HCT116 (cell line): ENCODE data around the gene MRPL16. TPM values are rescaled to one million over a fixed set of nuclear protein-coding genes. Genes with fewer than 3 reads are reported as not detected.

ENCODE experiments used
- ATAC-seq: fragments of 200-7000 bp; cut with Tn5 transposase; 2 replicates; pipeline ENCODE4 v1.9.1; 2020; ENCODE audit warnings: mild to moderate bottlenecking, moderate library complexity
- BruUV-seq: library from RNA; stranded (reverse); fragments of 400-500 nt; replicated peaks from 2 replicates; lab custom pipeline; 2021; lab: Mats Ljungman, UMichigan
- CTCF ChIA-PET: fragments of 300-600 bp; sonication (Branson Sonifier 250); formaldehyde crosslinking; loops from one replicate; lab custom pipeline; 2021; ENCODE audit warnings: antibody characterized with exemption; lab: Charles Lee
- POLR2A ChIA-PET: fragments of 300-600, 350-600 bp; sonication (Branson Sonifier 250); formaldehyde crosslinking; loops from one replicate; lab custom pipeline; 2021; ENCODE audit warnings: antibody characterized with exemption; lab: Charles Lee
- RAD21 ChIA-PET, 2 experiments: fragments of 300-600 bp; sonication (Branson Sonifier 250); formaldehyde crosslinking; loops; one replicate each; lab custom pipeline; 2023; ENCODE audit warnings: low total read pairs in 2 of 2; ENCODE audit not compliant: uncharacterized antibody in 2 of 2, unreplicated experiment in 2 of 2, low non-redundant PET in 1 of 2; lab: Charles Lee
- DNase-seq: peaks from one replicate; pipeline ENCODE4 v3.0.0-alpha.2; 2010; ENCODE audit warnings: low read depth, low spot score
- H2AFZ ChIP-seq: fragments of 200-600 bp; shearing (Covaris generic), sonication (generic); 2 replicates; pipeline ENCODE4 v1.6.1; 2017; ENCODE audit warnings: low read depth, mixed run types, mixed read lengths, antibody characterized with exemption, low read length; ENCODE audit not compliant: poor library complexity, severe bottlenecking
- H3K27ac ChIP-seq: 2 replicates; pipeline ENCODE4 v1.5.1; 2012; ENCODE audit warnings: low read depth, low read length
- H3K27me3 ChIP-seq: fragments of 200-600 bp; sonication (generic); 2 replicates; pipeline ENCODE4 v1.6.1; 2016; ENCODE audit warnings: mixed run types, low read length, mixed read lengths; ENCODE audit not compliant: insufficient read depth
- H3K36me3 ChIP-seq, 2 experiments: fragments of 200-500 bp in 1 of 2; fragments of 200-600 bp in 1 of 2; sonication (Bioruptor generic) in 1 of 2; sonication (generic) in 1 of 2; 2 replicates each; pipeline versions ENCODE4 v1.5.1 to v1.6.1; 2014 to 2016; ENCODE audit warnings: low read length in 2 of 2, inconsistent platforms in 1 of 2, mixed read lengths in 1 of 2, mixed run types in 1 of 2; ENCODE audit not compliant: insufficient read depth in 2 of 2, control insufficient read depth in 1 of 2
- H3K4me1 ChIP-seq, 2 experiments: fragments of 200-600 bp in 1 of 2; sonication (generic) in 1 of 2; 2 replicates each; pipeline versions ENCODE4 v1.5.1 to v1.6.1; 2012 to 2017; ENCODE audit warnings: low read length in 2 of 2, inconsistent platforms in 1 of 2, mild to moderate bottlenecking in 1 of 2, mixed read lengths in 1 of 2, mixed run types in 1 of 2, moderate library complexity in 1 of 2; ENCODE audit not compliant: insufficient read depth in 2 of 2, control insufficient read depth in 1 of 2
- H3K4me2 ChIP-seq: fragments of 200-600 bp; sonication (generic); 2 replicates; pipeline ENCODE4 v1.6.1; 2017; ENCODE audit warnings: mixed run types, low read length, mixed read lengths
- H3K4me3 ChIP-seq, 2 experiments: fragments of 200-600 bp in 1 of 2; sonication (generic) in 1 of 2; replicated peaks in 1 of 2; 2 replicates each; pipeline ENCODE4 v1.5.1; 2011 to 2016; ENCODE audit warnings: low read length in 2 of 2, control low read depth in 1 of 2, low read depth in 1 of 2, mild to moderate bottlenecking in 1 of 2, mixed read lengths in 1 of 2, mixed run types in 1 of 2
- H3K79me2 ChIP-seq: fragments of 200-600 bp; sonication (generic); 2 replicates; pipeline ENCODE4 v1.6.1; 2017; ENCODE audit warnings: mild to moderate bottlenecking, mixed run types, low read length, moderate library complexity, mixed read lengths; ENCODE audit not compliant: insufficient read depth
- H3K9ac ChIP-seq: fragments of 200-600 bp; sonication (generic); 2 replicates; pipeline ENCODE4 v1.6.1; 2016; ENCODE audit warnings: low read length, mixed read lengths
- H3K9me2 ChIP-seq: fragments of 200-600 bp; sonication (generic), shearing (Covaris generic); 2 replicates; pipeline ENCODE4 v1.6.1; 2017; ENCODE audit warnings: mixed run types, mild to moderate bottlenecking, moderate library complexity; ENCODE audit not compliant: insufficient read depth
- H3K9me3 ChIP-seq, 2 experiments: fragments of 200-500 bp in 1 of 2; fragments of 200-600 bp in 1 of 2; sonication (Bioruptor generic) in 1 of 2; sonication (generic) in 1 of 2; 2 replicates each; pipeline ENCODE4 v1.6.1; 2014 to 2017; ENCODE audit warnings: low read length in 2 of 2, mixed read lengths in 2 of 2, inconsistent platforms in 1 of 2, low read depth in 1 of 2, mild to moderate bottlenecking in 1 of 2, mixed run types in 1 of 2, moderate library complexity in 1 of 2; ENCODE audit not compliant: control insufficient read depth in 1 of 2, insufficient read depth in 1 of 2
- H4K20me1 ChIP-seq: fragments of 200-600 bp; sonication (generic), shearing (Covaris generic); 2 replicates; pipeline ENCODE4 v1.6.1; 2017; ENCODE audit warnings: mixed run types, mild to moderate bottlenecking, moderate library complexity; ENCODE audit not compliant: insufficient read depth
- ATF3 ChIP-seq: IDR thresholded peaks from 2 replicates; pipeline ENCODE4 v1.6.1; 2012
- CTCF ChIP-seq, 3 experiments: fragments of 200-600 bp in 1 of 3; sonication (generic) in 1 of 3; IDR thresholded peaks in 2 of 3; conservative IDR thresholded peaks in 1 of 3; 2 replicates each; pipeline ENCODE4 v1.5.1; 2012 to 2017; ENCODE audit warnings: low read depth in 2 of 3, low read length in 2 of 3, antibody characterized with exemption in 1 of 3, borderline replicate concordance in 1 of 3, control low read depth in 1 of 3, mild to moderate bottlenecking in 1 of 3, mixed read lengths in 1 of 3, mixed run types in 1 of 3, moderate library complexity in 1 of 3; ENCODE audit not compliant: insufficient read depth in 1 of 3
- EGR1 ChIP-seq: IDR thresholded peaks from 2 replicates; pipeline ENCODE4 v1.6.1; 2012; ENCODE audit warnings: low read depth
- ELF1 ChIP-seq: IDR thresholded peaks from 2 replicates; pipeline ENCODE4 v1.6.1; 2012; ENCODE audit warnings: low read depth, borderline replicate concordance
- EZH2 ChIP-seq: fragments of 200-600 bp; sonication (generic); IDR thresholded peaks from 2 replicates; pipeline ENCODE4 v1.6.1; 2017; ENCODE audit warnings: antibody characterized with exemption, mixed run types
- FOSL1 ChIP-seq: IDR thresholded peaks from 2 replicates; pipeline ENCODE4 v1.6.1; 2012; ENCODE audit warnings: low read depth
- JUND ChIP-seq: IDR thresholded peaks from 2 replicates; pipeline ENCODE4 v1.6.1; 2012
- MAX ChIP-seq: IDR thresholded peaks from 2 replicates; pipeline ENCODE4 v1.6.1; 2012
- POLR2A ChIP-seq: IDR thresholded peaks from 2 replicates; pipeline ENCODE4 v1.7.0; 2011; ENCODE audit warnings: borderline replicate concordance; ENCODE audit not compliant: insufficient read depth, insufficient read length; ENCODE audit errors: extremely low read depth
- POLR2AphosphoS5 ChIP-seq: IDR thresholded peaks from 2 replicates; pipeline ENCODE4 v1.6.1; 2011; ENCODE audit warnings: mild to moderate bottlenecking, low read depth, low read length, moderate library complexity
- RAD21 ChIP-seq: IDR thresholded peaks from 2 replicates; pipeline ENCODE4 v1.6.1; 2012; ENCODE audit warnings: low read depth, mild to moderate bottlenecking
- SP1 ChIP-seq: IDR thresholded peaks from 2 replicates; pipeline ENCODE4 v1.6.1; 2012; ENCODE audit warnings: low read depth
- SRF ChIP-seq: IDR thresholded peaks from 2 replicates; pipeline ENCODE4 v1.6.1; 2012; ENCODE audit warnings: low read depth
- TCF7L2 ChIP-seq: IDR thresholded peaks from 2 replicates; pipeline ENCODE4 v1.7.0; 2011; ENCODE audit warnings: borderline replicate concordance, inconsistent platforms; ENCODE audit not compliant: insufficient read depth, insufficient read length; ENCODE audit errors: extremely low read depth
- YY1 ChIP-seq: IDR thresholded peaks from 2 replicates; pipeline ENCODE4 v1.6.1; 2011; ENCODE audit warnings: low read length, low read depth, moderate library complexity, mild to moderate bottlenecking; ENCODE audit not compliant: insufficient replicate concordance; ENCODE audit errors: extremely low read depth
- ZBTB33 ChIP-seq: IDR thresholded peaks from 2 replicates; pipeline ENCODE4 v1.6.1; 2011; ENCODE audit warnings: mild to moderate bottlenecking, low read length, moderate library complexity; ENCODE audit not compliant: insufficient replicate concordance; ENCODE audit errors: extremely low read depth
- ZNF274 ChIP-seq: fragments of 200-500 bp; sonication (Bioruptor generic); IDR thresholded peaks from 2 replicates; pipeline ENCODE4 v1.6.1; 2014; ENCODE audit warnings: mild to moderate bottlenecking, low read depth, low read length, inconsistent platforms
- intact Hi-C: fragments of 100-400 bp; cut with micrococcal nuclease; formaldehyde crosslinking; loops from 2 replicates; pipeline ENCODE4 v1.10.0; 2022
- total RNA-seq: library from RNA; stranded (reverse); gene quantifications from one replicate; pipeline ENCODE4 v1.2.1, GENCODE V29; 2021; ENCODE audit not compliant: unreplicated experiment

Gene MRPL16
- total RNA-seq, 1 experiment from 2014 or later: 61.0 TPM

- intact Hi-C loops: no loop called here
- no peak overlapping the region for H3K9ac ChIP-seq
- RAD21 ChIA-PET: no interaction called here
- H3K27me3 ChIP-seq: no peaks in the 10 kb centered on the region
- no TSS peak for BruUV-seq
- H3K36me3 ChIP-seq: no peaks in the 10 kb centered on the region
- H2AFZ ChIP-seq: no peak overlapping the region
- DNase-seq (no peak), ATAC-seq (no peak)
- no peaks in the 10 kb centered on the region for H3K9me3 ChIP-seq
- no peaks in the 10 kb centered on the region for H3K4me1 ChIP-seq
- POLR2A ChIA-PET: no interaction called here
- H3K4me3 ChIP-seq: no peak overlapping the region
- H3K4me2 ChIP-seq: no peak overlapping the region
- no peaks in the 10 kb centered on the region for H4K20me1 ChIP-seq
- CTCF ChIA-PET: interaction anchor here (1.3 kb wide), 1 partner anchor 72 kb away, joined by 4 read pairs; no protein-coding TSS in a partner anchor
- no peak overlapping the region for H3K27ac ChIP-seq
- H3K9me2 ChIP-seq: no peaks in the 10 kb centered on the region
- no peaks in the 10 kb centered on the region for H3K79me2 ChIP-seq
- TF ChIP-seq POLR2A (no peak), SP1 (no peak), ZNF274 (no peak), RAD21 (no peak), YY1 (no peak), EGR1 (no peak), JUND (no peak), ZBTB33 (no peak), ATF3 (no peak), MAX (no peak), FOSL1 (no peak), TCF7L2 (no peak), EZH2 (no peak), ELF1 (no peak), POLR2AphosphoS5 (no peak), SRF (no peak), CTCF (IDR thresholded peaks at IDR 0.05 in 2 of 3, conservative IDR thresholded peaks at IDR 0.05 in 1 of 3; ENCODE audit: borderline replicate concordance in 1 of 3, insufficient read depth in 1 of 3, low read depth in 2 of 3, low read length in 2 of 3) (no peak)
These were observed 36.0 kb upstream of the MRPL16 start for GRCh38 chr11:59846556-59846955.
